HFFc6 (cell line): ENCODE data around the gene LRRC39. TPM values are rescaled to one million over a fixed set of nuclear protein-coding genes. Genes with fewer than 3 reads are reported as not detected.

Source experiments
- DNase-seq: peaks from one replicate; pipeline ENCODE4 v3.0.0-alpha.2; 2018
- H3K27ac Mint-ChIP-seq: 2 replicates; pipeline ENCODE4 v1.8.0; 2020; ENCODE audit warnings: mild to moderate bottlenecking, mixed read lengths
- H3K27me3 Mint-ChIP-seq: 2 replicates; pipeline ENCODE4 v1.8.0; 2021; ENCODE audit warnings: mild to moderate bottlenecking, moderate library complexity, mixed read lengths; ENCODE audit not compliant: insufficient read depth
- H3K36me3 Mint-ChIP-seq: 2 replicates; pipeline ENCODE4 v1.8.0; 2021; ENCODE audit warnings: low read depth, mixed read lengths
- H3K4me1 Mint-ChIP-seq: 2 replicates; pipeline ENCODE4 v1.8.0; 2020; ENCODE audit warnings: low read depth, mixed read lengths
- H3K4me3 Mint-ChIP-seq: 2 replicates; pipeline ENCODE4 v1.8.0; 2020; ENCODE audit warnings: mild to moderate bottlenecking, moderate library complexity, mixed read lengths
- H3K9me3 Mint-ChIP-seq: 2 replicates; pipeline ENCODE4 v1.8.0; 2020; ENCODE audit warnings: mild to moderate bottlenecking, mixed read lengths
- total RNA-seq, 6 experiments: library from RNA; stranded (reverse); fragmentation: NEBNext Ultra II Directional; extraction: Animal tissue kit (Norgen Biotek cat#: 25700); gene quantifications; 2 replicates in 1 of 6; 3 replicates in 5 of 6; pipeline ENCODE4 v1.2.3, GENCODE V29; 2021
- TF ChIP-seq, protein P1 (sequence below): fragments of 200-600 bp; sonication (generic); IDR thresholded peaks from 2 replicates; pipeline ENCODE4 v1.5.0; 2021; ENCODE audit warnings: antibody characterized with exemption, mild to moderate bottlenecking

LRRC39 gene
- total RNA-seq, 6 experiments from 2014 or later, result 0.14 to 0.23 (median 0.15) TPM; not detected in 2

DNA sequence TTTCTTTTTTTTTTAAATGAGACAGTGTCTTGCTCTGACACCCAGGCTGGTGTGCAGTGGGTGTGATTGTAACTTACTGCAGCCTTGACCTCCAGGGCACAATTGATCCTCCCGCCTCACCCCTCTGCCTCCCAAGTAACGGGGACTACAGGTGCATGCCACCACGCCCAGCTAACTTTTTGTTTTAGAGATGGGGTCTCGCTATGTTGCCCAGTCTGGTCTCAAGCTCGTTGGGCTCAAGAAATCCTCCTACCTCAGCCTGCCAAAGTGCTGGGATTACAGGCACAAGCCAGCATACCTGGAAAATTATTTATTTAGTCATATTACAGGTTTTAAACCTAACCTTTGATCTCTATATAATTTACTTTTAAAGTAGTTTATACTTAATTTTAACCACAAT, 13.4 kb downstream of the LRRC39 start:
- TF ChIP-seq, protein P1, sequence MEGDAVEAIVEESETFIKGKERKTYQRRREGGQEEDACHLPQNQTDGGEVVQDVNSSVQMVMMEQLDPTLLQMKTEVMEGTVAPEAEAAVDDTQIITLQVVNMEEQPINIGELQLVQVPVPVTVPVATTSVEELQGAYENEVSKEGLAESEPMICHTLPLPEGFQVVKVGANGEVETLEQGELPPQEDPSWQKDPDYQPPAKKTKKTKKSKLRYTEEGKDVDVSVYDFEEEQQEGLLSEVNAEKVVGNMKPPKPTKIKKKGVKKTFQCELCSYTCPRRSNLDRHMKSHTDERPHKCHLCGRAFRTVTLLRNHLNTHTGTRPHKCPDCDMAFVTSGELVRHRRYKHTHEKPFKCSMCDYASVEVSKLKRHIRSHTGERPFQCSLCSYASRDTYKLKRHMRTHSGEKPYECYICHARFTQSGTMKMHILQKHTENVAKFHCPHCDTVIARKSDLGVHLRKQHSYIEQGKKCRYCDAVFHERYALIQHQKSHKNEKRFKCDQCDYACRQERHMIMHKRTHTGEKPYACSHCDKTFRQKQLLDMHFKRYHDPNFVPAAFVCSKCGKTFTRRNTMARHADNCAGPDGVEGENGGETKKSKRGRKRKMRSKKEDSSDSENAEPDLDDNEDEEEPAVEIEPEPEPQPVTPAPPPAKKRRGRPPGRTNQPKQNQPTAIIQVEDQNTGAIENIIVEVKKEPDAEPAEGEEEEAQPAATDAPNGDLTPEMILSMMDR, result no peak
- no peak overlapping the region for H3K27ac Mint-ChIP-seq

DNA sequence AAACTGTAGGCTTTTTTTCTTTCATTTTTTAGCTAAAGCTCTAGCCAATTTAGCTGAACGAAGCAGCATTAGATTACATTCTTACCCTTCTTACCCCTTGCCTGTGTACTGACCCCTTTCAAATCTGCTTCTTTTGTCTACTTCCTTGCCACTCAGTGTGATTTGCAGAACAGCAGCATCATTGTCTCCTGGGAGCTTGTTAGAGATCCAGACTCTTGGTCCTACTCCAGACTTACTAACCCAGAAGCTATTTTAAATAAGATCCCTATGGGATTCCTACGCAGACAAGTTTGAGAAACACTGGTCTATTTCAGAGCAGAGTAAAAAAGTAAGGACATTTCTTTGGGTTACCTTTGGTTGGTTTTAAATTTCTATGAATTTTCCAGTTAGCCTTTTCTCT, 13.8 kb downstream of the LRRC39 start:
- no peaks in the 10 kb centered on the region; the same call in 1 of the 2 replicates for H3K27me3 Mint-ChIP-seq
- no peaks in the 10 kb centered on the region for H3K36me3 Mint-ChIP-seq

More for the DNA sequence above, 13.4 kb downstream of the LRRC39 start:
- no peaks in the 10 kb centered on the region for H3K9me3 Mint-ChIP-seq
- no peak for DNase-seq
- no peaks in the 10 kb centered on the region; the same call in 1 of the 2 replicates for H3K27me3 Mint-ChIP-seq
- H3K36me3 Mint-ChIP-seq, result no peaks in the 10 kb centered on the region
- no peak overlapping the region for H3K4me3 Mint-ChIP-seq
- H3K4me1 Mint-ChIP-seq, result no peaks in the 10 kb centered on the region

DNA sequence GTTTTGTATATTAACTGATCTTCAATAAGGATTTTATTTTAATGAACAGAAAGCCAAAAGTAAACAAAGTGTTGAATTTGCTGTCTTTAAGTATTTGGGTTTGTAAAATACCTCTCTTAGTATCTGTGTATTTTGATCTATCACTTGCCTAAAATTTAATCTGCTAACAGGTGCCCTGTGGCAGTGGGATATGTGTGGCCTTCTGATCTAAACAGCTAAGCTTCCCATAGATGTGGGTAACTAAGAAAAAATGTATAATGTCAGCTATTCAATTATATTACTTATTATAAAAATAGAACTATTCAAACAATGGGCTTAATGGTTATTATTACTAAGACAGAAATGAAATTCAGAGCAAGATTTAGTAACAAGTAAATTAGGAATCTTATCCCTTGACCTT, 15.2 kb downstream of the LRRC39 start:
- no peaks in the 10 kb centered on the region for H3K9me3 Mint-ChIP-seq
- H3K4me1 Mint-ChIP-seq, result no peaks in the 10 kb centered on the region
- H3K36me3 Mint-ChIP-seq, result no peaks in the 10 kb centered on the region
- no peak for DNase-seq
- H3K4me3 Mint-ChIP-seq, result no peak overlapping the region
- H3K27ac Mint-ChIP-seq, result no peak overlapping the region
- no peaks in the 10 kb centered on the region; the same call in 1 of the 2 replicates for H3K27me3 Mint-ChIP-seq
- TF ChIP-seq, protein P1, result no peak

More for the DNA sequence above, 13.8 kb downstream of the LRRC39 start:
- H3K9me3 Mint-ChIP-seq, result no peaks in the 10 kb centered on the region
- TF ChIP-seq, protein P1, result no peak
- DNase-seq, result no peak
- H3K27ac Mint-ChIP-seq, result no peak overlapping the region
- H3K4me1 Mint-ChIP-seq, result no peaks in the 10 kb centered on the region
- no peak overlapping the region for H3K4me3 Mint-ChIP-seq

DNA sequence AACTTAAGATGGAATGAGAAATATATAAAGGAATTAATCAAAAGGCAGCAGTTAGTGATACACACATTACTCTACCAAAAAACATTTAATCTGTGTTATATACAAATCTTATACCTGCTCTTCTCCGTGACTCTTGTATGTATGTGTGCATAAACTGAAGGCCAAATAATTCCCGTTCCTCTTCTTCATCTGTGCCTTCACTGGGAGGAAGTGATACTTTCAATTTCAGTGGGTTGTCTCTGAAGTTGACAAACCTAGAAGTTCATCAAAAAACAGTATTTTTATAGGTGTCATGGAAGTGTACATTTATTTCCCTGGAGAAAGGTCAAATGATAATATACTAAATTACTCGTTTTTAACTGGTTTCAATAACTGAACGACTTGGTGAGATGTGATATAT, 25.8 kb downstream of the LRRC39 start:
- Mint-ChIP-seq H3K27me3 (no peaks in the 10 kb centered on the region), H3K4me3 (no peak overlapping the region), H3K4me1 (no peaks in the 10 kb centered on the region), H3K9me3 (no peaks in the 10 kb centered on the region), H3K36me3 (peaks cover 10% of the 10 kb centered on the region; the same call in 1 of the 2 replicates), H3K27ac (no peak overlapping the region)
- TF ChIP-seq, protein P1, result no peak
- DNase-seq, result no peak

DNA sequence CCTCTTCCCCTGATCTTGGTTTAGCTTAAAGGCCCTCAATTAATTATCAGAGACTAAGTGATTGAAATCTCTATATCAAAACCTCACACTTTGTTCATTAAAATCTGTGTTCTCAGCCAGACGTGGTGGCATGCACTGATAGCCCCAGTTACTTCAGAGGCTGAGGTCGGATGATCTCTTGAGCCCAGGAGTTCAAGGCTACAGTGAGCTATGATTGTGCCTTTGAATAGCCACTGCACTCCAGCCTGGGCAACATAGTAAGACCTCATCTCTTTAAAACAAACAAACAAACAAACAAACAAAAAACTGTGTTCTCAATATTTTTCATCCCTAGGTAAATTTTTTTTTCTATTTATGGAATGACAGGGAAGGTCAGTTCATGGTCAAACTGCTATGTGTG, 26.4 kb downstream of the LRRC39 start:
- Mint-ChIP-seq H3K36me3 (peaks cover 10% of the 10 kb centered on the region; the same call in 1 of the 2 replicates), H3K27me3 (no peaks in the 10 kb centered on the region), H3K4me3 (no peak overlapping the region), H3K9me3 (no peaks in the 10 kb centered on the region), H3K4me1 (no peaks in the 10 kb centered on the region), H3K27ac (no peak overlapping the region)
- DNase-seq, result no peak
- TF ChIP-seq, protein P1, result no peak

DNA sequence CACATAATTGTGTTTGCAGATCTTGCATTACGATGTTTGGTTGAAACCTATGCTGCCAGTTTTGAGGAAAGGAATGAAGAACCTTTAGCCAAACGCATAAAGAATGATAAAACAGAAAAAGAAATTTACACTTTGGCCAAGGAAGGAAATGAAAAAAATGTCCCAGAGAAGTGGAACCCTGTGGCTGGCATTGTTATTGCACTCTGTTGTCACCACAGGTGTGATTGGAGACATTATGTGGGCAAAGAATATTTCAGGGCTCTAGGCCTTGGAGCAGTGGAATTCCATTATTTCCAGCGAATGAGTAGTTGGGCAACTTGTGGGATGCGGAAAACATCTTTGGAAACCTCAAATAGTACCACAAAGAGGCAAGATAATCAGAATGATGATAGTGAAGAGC, 30.2 kb downstream of the LRRC39 start:
- Mint-ChIP-seq H3K4me1 (peaks cover 13% of the 10 kb centered on the region), H3K9me3 (no peaks in the 10 kb centered on the region), H3K27me3 (no peaks in the 10 kb centered on the region), H3K27ac (no peak overlapping the region), H3K4me3 (no peak overlapping the region), H3K36me3 (peaks cover 15% of the 10 kb centered on the region)
- TF ChIP-seq, protein P1, result 0 out of 2 replicates have a peak, but pooled peaks have one; percentile 17
- DNase-seq, result no peak
